Lower leg skin (tissue), 3 donors: ENCODE results near the gene SMCO4.

Experiments
- POLR2A ChIP-seq, 2 donors: fragments of 450-650 bp; IDR thresholded peaks; one replicate each; pipeline ENCODE4 v1.6.1; 2016 to 2017; ENCODE audit warnings: antibody characterized with exemption in 2 of 2, mild to moderate bottlenecking in 1 of 2, moderate library complexity in 1 of 2
- TF ChIP-seq, protein P1 (sequence below), 3 donors: fragments of 450-650 bp; IDR thresholded peaks; one replicate each; pipeline ENCODE4 v1.5.1; 2016; ENCODE audit warnings: antibody characterized with exemption in 3 of 3, mild to moderate bottlenecking in 3 of 3, moderate library complexity in 2 of 3

DNA sequence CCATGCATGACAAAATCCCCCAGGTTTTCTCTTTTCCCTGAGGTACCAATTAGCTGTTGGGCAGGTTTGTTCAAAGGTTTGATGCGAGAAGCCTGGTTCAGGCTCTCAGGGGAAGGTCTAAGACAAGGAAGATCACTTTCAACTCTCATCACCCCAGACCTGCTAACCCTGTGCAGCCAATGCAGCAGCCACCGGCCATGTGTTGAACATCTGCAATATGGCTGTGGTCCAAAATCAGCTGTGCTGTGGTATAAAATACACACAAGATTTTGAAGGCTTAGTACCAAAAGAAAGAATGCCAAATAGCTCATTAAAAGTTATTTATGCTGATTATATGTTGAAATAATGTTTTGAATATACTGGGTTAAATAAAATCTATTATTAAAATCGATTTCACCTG is 58.5 kb downstream of the SMCO4 start:
- TF ChIP-seq, protein P1, sequence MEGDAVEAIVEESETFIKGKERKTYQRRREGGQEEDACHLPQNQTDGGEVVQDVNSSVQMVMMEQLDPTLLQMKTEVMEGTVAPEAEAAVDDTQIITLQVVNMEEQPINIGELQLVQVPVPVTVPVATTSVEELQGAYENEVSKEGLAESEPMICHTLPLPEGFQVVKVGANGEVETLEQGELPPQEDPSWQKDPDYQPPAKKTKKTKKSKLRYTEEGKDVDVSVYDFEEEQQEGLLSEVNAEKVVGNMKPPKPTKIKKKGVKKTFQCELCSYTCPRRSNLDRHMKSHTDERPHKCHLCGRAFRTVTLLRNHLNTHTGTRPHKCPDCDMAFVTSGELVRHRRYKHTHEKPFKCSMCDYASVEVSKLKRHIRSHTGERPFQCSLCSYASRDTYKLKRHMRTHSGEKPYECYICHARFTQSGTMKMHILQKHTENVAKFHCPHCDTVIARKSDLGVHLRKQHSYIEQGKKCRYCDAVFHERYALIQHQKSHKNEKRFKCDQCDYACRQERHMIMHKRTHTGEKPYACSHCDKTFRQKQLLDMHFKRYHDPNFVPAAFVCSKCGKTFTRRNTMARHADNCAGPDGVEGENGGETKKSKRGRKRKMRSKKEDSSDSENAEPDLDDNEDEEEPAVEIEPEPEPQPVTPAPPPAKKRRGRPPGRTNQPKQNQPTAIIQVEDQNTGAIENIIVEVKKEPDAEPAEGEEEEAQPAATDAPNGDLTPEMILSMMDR (IDR thresholded peaks at IDR 0.05): no peak
- TF ChIP-seq POLR2A (IDR thresholded peaks at IDR 0.05): no peak
